GM23248 (cell line): ENCODE results near the gene LSS.

ENCODE experiments used
- EZH2 ChIP-seq: fragments of 200-600 bp; sonication (generic); IDR thresholded peaks from 2 replicates; pipeline ENCODE4 v1.6.1; 2018; ENCODE audit warnings: antibody characterized with exemption, mild to moderate bottlenecking; ENCODE audit not compliant: insufficient read depth, poor library complexity, severe bottlenecking
- EZH2phosphoT487 ChIP-seq: fragments of 200-600 bp; sonication (generic); IDR thresholded peaks from 2 replicates; pipeline ENCODE4 v1.6.1; 2018; ENCODE audit warnings: antibody characterized with exemption, moderate library complexity, mild to moderate bottlenecking, low read depth; ENCODE audit not compliant: insufficient read depth

- TF ChIP-seq EZH2 (no peak), EZH2phosphoT487 (no peak)
Measured at GRCh38 chr21:46187814-46188213, 40.8 kb downstream of the LSS start.
